CD8-positive, alpha-beta memory T cell (primary cell): ENCODE results near the gene GPR179. TPM values are rescaled to one million over a fixed set of nuclear protein-coding genes. Genes with fewer than 3 reads are reported as not detected.

Experiments used
- CTCF ChIA-PET: fragments of 350-600 bp; sonication (Branson Sonifier 250); formaldehyde crosslinking; loops from one replicate; lab custom pipeline; 2021; ENCODE audit warnings: antibody characterized with exemption; lab: Charles Lee
- POLR2A ChIA-PET: fragments of 350-600 bp; sonication (Branson Sonifier 250); formaldehyde crosslinking; loops from one replicate; lab custom pipeline; 2021; ENCODE audit warnings: antibody characterized with exemption; lab: Charles Lee
- DNase-seq, 5 donors: peaks; one replicate each; pipeline versions ENCODE4 v3.0.0 to v3.0.0-alpha.2; 2020 to 2022; ENCODE audit warnings: mixed read lengths in 1 of 5
- H3K27ac ChIP-seq: one replicate; pipeline ENCODE4 v1.7.0; 2013; ENCODE audit warnings: low read depth, mild to moderate bottlenecking, low read length, moderate library complexity
- H3K27me3 ChIP-seq: 2 replicates; pipeline ENCODE4 v1.7.0; 2013; ENCODE audit warnings: low read length, mild to moderate bottlenecking; ENCODE audit not compliant: insufficient read depth, poor library complexity, severe bottlenecking
- H3K36me3 ChIP-seq: 2 replicates; pipeline ENCODE4 v1.7.0; 2013; ENCODE audit warnings: mild to moderate bottlenecking, low read length, moderate library complexity; ENCODE audit not compliant: insufficient read depth
- H3K4me1 ChIP-seq: 2 replicates; pipeline ENCODE4 v1.7.0; 2013; ENCODE audit warnings: mild to moderate bottlenecking, low read length, moderate library complexity; ENCODE audit not compliant: insufficient read depth
- H3K4me3 ChIP-seq: 2 replicates; pipeline ENCODE4 v1.7.0; 2013; ENCODE audit warnings: mild to moderate bottlenecking, low read length
- H3K9me3 ChIP-seq: 2 replicates; pipeline ENCODE4 v1.7.0; 2013; ENCODE audit warnings: mild to moderate bottlenecking, low read length
- H3K27ac Mint-ChIP-seq, 8 donors: one replicate each; pipeline ENCODE4 v1.8.0; 2020 to 2021; ENCODE audit warnings: mixed read lengths in 8 of 8, mild to moderate bottlenecking in 6 of 8, inconsistent platforms in 3 of 8, moderate library complexity in 3 of 8
- H3K27me3 Mint-ChIP-seq, 2 donors: one replicate each; pipeline ENCODE4 v1.8.0; 2020 to 2021; ENCODE audit warnings: mixed read lengths in 2 of 2, mild to moderate bottlenecking in 1 of 2, moderate library complexity in 1 of 2
- H3K36me3 Mint-ChIP-seq, 3 donors: one replicate each; pipeline ENCODE4 v1.8.0; 2020 to 2021; ENCODE audit warnings: mixed read lengths in 3 of 3, inconsistent platforms in 1 of 3, mild to moderate bottlenecking in 1 of 3
- H3K4me1 Mint-ChIP-seq, 3 donors: one replicate each; pipeline ENCODE4 v1.8.0; 2020 to 2021; ENCODE audit warnings: mixed read lengths in 3 of 3, inconsistent platforms in 1 of 3, mild to moderate bottlenecking in 1 of 3
- H3K4me3 Mint-ChIP-seq, 7 donors: one replicate each; pipeline ENCODE4 v1.8.0; 2020 to 2021; ENCODE audit warnings: mixed read lengths in 7 of 7, mild to moderate bottlenecking in 6 of 7, moderate library complexity in 4 of 7, inconsistent platforms in 2 of 7
- H3K9me3 Mint-ChIP-seq, 5 donors: one replicate each; pipeline ENCODE4 v1.8.0; 2020 to 2022; ENCODE audit warnings: mixed read lengths in 5 of 5, mild to moderate bottlenecking in 3 of 5, moderate library complexity in 2 of 5, inconsistent platforms in 1 of 5
- polyA plus RNA-seq: library from polyadenylated mRNA; unstranded; fragments of 300-500 nt; fragmentation: Illumina TruSeq; gene quantifications from one replicate; pipeline ENCODE4 v1.2.3, GENCODE V29; 2021
- total RNA-seq, 2 experiments: library from RNA; stranded (reverse); gene quantifications; one replicate each; pipeline ENCODE4 v1.2.3, GENCODE V29; 2021

The GPR179 gene
- total and polyA plus RNA-seq, 3 experiments from 2014 or later, result 0.07 to 0.09 TPM; not detected in 1

- ChIA-PET CTCF (interaction anchor here (0.7 to 1.2 kb wide), 2 partner anchors 10 to 78 kb away, joined by 3 read pairs; no protein-coding TSS in a partner anchor), POLR2A (no interaction called here)
- no peaks in the 10 kb centered on the region for H3K9me3 ChIP-seq
These were observed 709 bp downstream of the GPR179 start for GRCh38 chr17:38342886-38343607.

GRCh38 chr17:38341035-38341721 lies 2.6 kb downstream of the GPR179 start:
- H3K4me3 ChIP-seq, result no peak overlapping the region
- ChIA-PET CTCF (no interaction called here), POLR2A (no interaction called here)
- H3K9me3 ChIP-seq, result no peaks in the 10 kb centered on the region
- no peak overlapping the region for H3K27ac ChIP-seq
- no peaks in the 10 kb centered on the region for H3K36me3 ChIP-seq
- no peaks in the 10 kb centered on the region for H3K27me3 ChIP-seq
- no peaks in the 10 kb centered on the region for H3K9me3 Mint-ChIP-seq
- peak overlapping the region in 1 of 8 donors; percentile 72 for H3K27ac Mint-ChIP-seq
- peaks cover 8 to 15% of the 10 kb centered on the region in 2 donors for H3K27me3 Mint-ChIP-seq
- H3K4me3 Mint-ChIP-seq, result no peak overlapping the region
- no peaks in the 10 kb centered on the region for H3K4me1 ChIP-seq
- H3K36me3 Mint-ChIP-seq, result no peaks in the 10 kb centered on the region
- H3K4me1 Mint-ChIP-seq, result no peaks in the 10 kb centered on the region
- DNase-seq, result no peak

More at GRCh38 chr17:38342886-38343607, 709 bp downstream of the GPR179 start:
- Histone ChIP-seq H3K36me3 (no peaks in the 10 kb centered on the region), H3K4me1 (no peaks in the 10 kb centered on the region), H3K4me3 (no peak overlapping the region), H3K27ac (no peak overlapping the region), H3K27me3 (no peaks in the 10 kb centered on the region)
- H3K36me3 Mint-ChIP-seq, result no peaks in the 10 kb centered on the region
- DNase-seq, result no peak
- H3K4me1 Mint-ChIP-seq, result no peaks in the 10 kb centered on the region
- no peak overlapping the region for H3K4me3 Mint-ChIP-seq
- no peaks in the 10 kb centered on the region for H3K9me3 Mint-ChIP-seq
- peaks cover 8 to 14% of the 10 kb centered on the region in 2 donors for H3K27me3 Mint-ChIP-seq
- H3K27ac Mint-ChIP-seq, result no peak overlapping the region

DNA sequence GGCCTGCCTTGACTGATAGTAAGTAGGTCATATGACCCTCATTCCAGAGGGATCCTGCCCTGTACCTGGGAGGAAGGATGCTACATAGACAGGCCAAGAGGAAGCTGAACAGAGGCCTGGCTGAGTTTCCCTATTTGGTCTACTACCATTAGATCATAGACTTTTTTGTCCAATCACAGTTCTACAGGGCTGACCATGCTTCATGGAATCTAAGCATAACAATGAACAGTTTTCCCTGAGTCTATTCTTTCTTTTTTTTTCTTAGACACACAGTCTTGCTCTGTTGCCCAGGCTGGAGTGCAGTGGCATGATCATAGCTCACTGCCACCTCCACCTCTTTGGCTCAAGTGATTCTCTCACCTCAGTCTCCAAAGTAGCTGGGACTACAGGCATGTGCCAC lies 3.9 kb downstream of the GPR179 start:
- CTCF ChIA-PET, result interaction anchor here (0.6 kb wide), 1 partner anchor 74 kb away, joined by 5 read pairs; no protein-coding TSS in a partner anchor
- no peak for DNase-seq
- H3K27me3 ChIP-seq, result no peaks in the 10 kb centered on the region
- Mint-ChIP-seq H3K36me3 (no peaks in the 10 kb centered on the region), H3K9me3 (no peaks in the 10 kb centered on the region), H3K4me3 (no peak overlapping the region), H3K27ac (no peak overlapping the region), H3K27me3 (peaks cover 8 to 15% of the 10 kb centered on the region in 2 donors), H3K4me1 (no peaks in the 10 kb centered on the region)
- H3K36me3 ChIP-seq, result no peaks in the 10 kb centered on the region
- H3K4me1 ChIP-seq, result no peaks in the 10 kb centered on the region
- H3K9me3 ChIP-seq, result no peaks in the 10 kb centered on the region
- POLR2A ChIA-PET, result no interaction called here
- H3K27ac ChIP-seq, result no peak overlapping the region
- no peak overlapping the region for H3K4me3 ChIP-seq

GRCh38 chr17:38338535-38338934 lies 5.2 kb downstream of the GPR179 start:
- Mint-ChIP-seq H3K4me1 (no peaks in the 10 kb centered on the region), H3K27me3 (peaks cover 5 to 14% of the 10 kb centered on the region in 2 donors), H3K27ac (no peak overlapping the region), H3K36me3 (no peaks in the 10 kb centered on the region), H3K4me3 (no peak overlapping the region), H3K9me3 (peaks cover 0 to under 1% (median 0%) of the 10 kb centered on the region in 5 donors)
- Histone ChIP-seq H3K4me3 (no peak overlapping the region), H3K36me3 (no peaks in the 10 kb centered on the region), H3K27ac (no peak overlapping the region), H3K4me1 (no peaks in the 10 kb centered on the region), H3K9me3 (no peaks in the 10 kb centered on the region), H3K27me3 (no peaks in the 10 kb centered on the region)
- POLR2A ChIA-PET, result no interaction called here
- no peak for DNase-seq
- CTCF ChIA-PET, result interaction anchor here (1.3 kb wide), 1 partner anchor 11 kb away, joined by 5 read pairs; no protein-coding TSS in a partner anchor

GRCh38 chr17:38338053-38338452 lies 5.7 kb downstream of the GPR179 start:
- ChIA-PET CTCF (no interaction called here), POLR2A (no interaction called here)
- H3K27me3 ChIP-seq, result no peaks in the 10 kb centered on the region
- no peak overlapping the region for H3K4me3 Mint-ChIP-seq
- no peak for DNase-seq
- no peaks in the 10 kb centered on the region for H3K36me3 ChIP-seq
- H3K9me3 Mint-ChIP-seq, result peaks cover 0 to 1% (median 0%) of the 10 kb centered on the region in 5 donors
- H3K9me3 ChIP-seq, result no peaks in the 10 kb centered on the region
- H3K27ac Mint-ChIP-seq, result no peak overlapping the region
- H3K4me3 ChIP-seq, result no peak overlapping the region
- no peaks in the 10 kb centered on the region for H3K4me1 Mint-ChIP-seq
- no peaks in the 10 kb centered on the region for H3K4me1 ChIP-seq
- H3K27ac ChIP-seq, result no peak overlapping the region
- peaks cover 5 to 17% of the 10 kb centered on the region in 2 donors for H3K27me3 Mint-ChIP-seq
- no peaks in the 10 kb centered on the region for H3K36me3 Mint-ChIP-seq

GRCh38 chr17:38336838-38337237 lies 6.9 kb downstream of the GPR179 start:
- no peak overlapping the region for H3K4me3 ChIP-seq
- H3K4me1 Mint-ChIP-seq, result no peaks in the 10 kb centered on the region
- peaks cover 7 to 23% of the 10 kb centered on the region in 2 donors for H3K27me3 Mint-ChIP-seq
- no peaks in the 10 kb centered on the region for H3K4me1 ChIP-seq
- no peaks in the 10 kb centered on the region for H3K9me3 ChIP-seq
- no peaks in the 10 kb centered on the region for H3K27me3 ChIP-seq
- peaks cover 0 to 1% (median 0%) of the 10 kb centered on the region in 5 donors for H3K9me3 Mint-ChIP-seq
- no peak overlapping the region for H3K4me3 Mint-ChIP-seq
- CTCF ChIA-PET, result no interaction called here
- no peak overlapping the region for H3K27ac Mint-ChIP-seq
- no peaks in the 10 kb centered on the region for H3K36me3 Mint-ChIP-seq
- DNase-seq, result no peak
- no peak overlapping the region for H3K27ac ChIP-seq
- POLR2A ChIA-PET, result no interaction called here
- H3K36me3 ChIP-seq, result no peaks in the 10 kb centered on the region

DNA sequence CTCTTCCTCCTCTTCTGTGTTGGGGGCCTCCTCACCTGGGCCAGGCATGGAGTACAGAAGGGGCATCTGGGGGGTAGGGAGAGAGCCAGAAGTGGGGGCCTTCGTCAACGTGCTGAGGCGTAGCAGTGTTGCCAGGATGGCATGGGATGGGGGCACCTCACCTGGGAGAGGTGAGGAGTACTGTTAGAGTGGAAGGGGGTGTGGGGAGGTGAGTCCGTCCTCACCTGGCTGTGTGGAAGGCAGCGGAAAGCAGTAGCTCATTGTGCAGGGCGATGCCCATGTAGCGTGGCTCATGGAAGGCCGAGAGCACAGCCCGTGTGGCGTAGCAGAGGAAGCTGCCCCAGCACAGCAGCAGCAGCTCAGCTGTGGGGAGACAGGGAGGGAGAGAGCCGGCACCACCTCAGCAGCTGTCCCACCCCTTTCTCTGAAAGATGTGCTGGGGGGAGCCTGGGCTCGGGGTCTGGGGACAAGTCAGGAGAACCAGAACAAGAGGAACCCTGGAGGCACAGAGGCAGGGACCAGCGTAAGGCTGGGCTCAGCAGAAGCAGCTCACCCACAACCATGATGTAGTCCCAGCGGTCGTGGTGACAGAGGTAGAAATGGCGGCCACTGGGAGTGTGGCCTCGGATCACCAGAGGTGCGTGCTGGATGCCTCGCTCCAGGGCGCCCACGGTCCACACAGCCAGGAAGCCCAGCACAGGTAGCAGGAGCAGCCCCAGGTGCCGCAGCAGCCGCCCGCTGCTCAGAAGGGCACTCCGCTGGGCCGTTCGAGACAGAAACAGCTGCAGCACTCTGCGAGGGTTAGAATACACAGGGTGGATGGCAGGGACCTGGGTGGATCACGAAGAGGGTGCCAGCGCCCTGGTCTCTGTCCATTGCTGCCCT lies 9.0 kb downstream of the GPR179 start:
- Mint-ChIP-seq H3K4me1 (no peaks in the 10 kb centered on the region), H3K27me3 (peaks cover 3 to 28% of the 10 kb centered on the region in 2 donors), H3K36me3 (no peaks in the 10 kb centered on the region), H3K9me3 (peaks cover 0 to 1% (median 0%) of the 10 kb centered on the region in 5 donors), H3K27ac (no peak overlapping the region), H3K4me3 (no peak overlapping the region)
- DNase-seq, result no peak
- Histone ChIP-seq H3K4me1 (no peaks in the 10 kb centered on the region), H3K4me3 (no peak overlapping the region), H3K9me3 (no peaks in the 10 kb centered on the region), H3K27me3 (peaks cover 2% of the 10 kb centered on the region), H3K36me3 (no peaks in the 10 kb centered on the region), H3K27ac (no peak overlapping the region)
- ChIA-PET CTCF (interaction anchor here (1.0 to 1.9 kb wide), 2 partner anchors 15 to 80 kb away, joined by 3 to 5 read pairs; no protein-coding TSS in a partner anchor), POLR2A (no interaction called here)
